ENCODE results near the gene OR4C3. TPM values are rescaled to one million over a fixed set of nuclear protein-coding genes. Genes with fewer than 3 reads are reported as not detected.
"Not testable (repeated sequence)": the region's sequence is repeated elsewhere in the genome, so short reads cannot be mapped to it uniquely, and the experiment has no call there.

OR4C3 gene
- total RNA-seq (2014; rRNA removed; shearing (Covaris generic); ENCODE audit: low replicate concordance) = not detected in 2 replicates

DNA sequence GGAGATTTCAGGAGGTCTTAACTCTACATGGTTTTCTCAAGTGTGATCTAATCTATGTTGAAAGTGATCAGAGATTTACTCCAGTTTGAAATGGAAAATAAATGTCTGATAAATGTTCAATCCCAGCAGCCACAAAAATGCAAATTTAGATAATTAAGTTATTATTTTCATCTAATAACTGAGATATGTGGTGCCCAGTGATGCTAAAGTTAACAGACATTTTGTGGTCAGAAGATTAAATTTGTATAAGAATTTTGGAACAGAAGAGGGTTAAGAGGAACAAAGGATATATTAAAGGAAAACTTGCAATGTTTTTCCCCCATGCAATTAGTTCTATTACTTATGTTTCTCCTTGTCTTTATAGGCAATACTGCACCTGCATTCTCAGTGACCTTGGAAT, at the start of gene OR4C3:
OR4C3 (plus strand) TSS at position 301 of the 400 bp plus-strand sequence. CDS start 102 bp downstream, outside the sequence.
- H3K36me3 ChIP-seq, DNase-seq, H3K27me3 ChIP-seq, H3K4me3 ChIP-seq, H3K9me3 ChIP-seq: not testable (repeated sequence)

DNA sequence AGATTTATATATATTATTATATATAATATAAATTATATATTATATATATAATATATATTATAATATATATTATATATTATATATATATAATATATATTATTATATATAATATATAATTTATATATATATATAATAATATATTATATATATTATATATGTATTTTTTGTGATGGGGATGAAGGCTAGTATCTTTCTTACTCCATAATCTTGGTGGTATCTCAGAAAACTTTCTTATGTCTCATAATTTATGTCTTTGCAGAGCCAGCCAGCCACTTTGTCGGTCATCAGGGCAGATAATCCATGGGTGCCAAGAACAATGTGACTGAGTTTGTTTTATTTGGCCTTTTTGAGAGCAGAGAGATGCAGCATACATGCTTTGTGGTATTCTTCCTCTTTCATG, 18.8 kb upstream of the OR4C3 start, which contains the start of gene OR4S1:
OR4S1 (plus strand) TSS at position 301 of the 400 bp plus-strand sequence; CDS start at position 301, 0 bp downstream.
- no peak within 1 kb of the TSS for H3K4me3 ChIP-seq
- DNase-seq = no peak
- no peaks in the 10 kb centered on the region for H3K9me3 ChIP-seq
- no peaks in the 10 kb centered on the region for H3K36me3 ChIP-seq
- no peaks in the 10 kb centered on the region for H3K27me3 ChIP-seq

DNA sequence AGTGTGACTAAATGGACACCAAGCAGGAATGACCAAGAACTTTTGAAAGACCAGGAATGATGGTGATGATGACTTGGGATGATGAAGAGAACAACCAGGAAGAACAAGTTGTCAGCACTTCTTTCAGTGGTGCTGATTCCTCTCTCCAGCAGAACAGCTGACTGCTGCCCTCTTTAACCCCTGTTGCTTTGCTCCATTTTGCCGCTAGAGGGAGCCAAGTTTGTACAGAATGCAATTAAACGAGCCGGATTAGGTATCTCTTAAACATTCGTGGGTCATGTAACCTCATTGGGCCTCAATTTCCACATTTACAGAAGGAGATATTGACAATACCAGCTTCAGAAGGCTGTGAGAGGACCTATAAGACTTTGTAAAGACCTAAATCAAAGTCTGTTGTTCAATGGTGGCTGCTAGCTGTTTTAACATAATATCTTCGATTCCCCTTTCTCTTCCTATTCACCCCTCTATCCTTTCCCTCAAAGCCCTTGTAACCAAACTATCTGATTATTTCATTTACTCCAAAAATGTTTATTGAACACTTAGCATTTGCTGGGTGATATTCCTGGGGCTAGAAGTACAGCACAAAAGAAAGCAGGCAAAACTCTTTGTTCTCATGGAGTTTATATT, 16.8 kb upstream of the OR4C3 start:
- Histone ChIP-seq H3K27me3 (no peaks in the 10 kb centered on the region), H3K36me3 (no peaks in the 10 kb centered on the region), H3K4me3 (no peak overlapping the region), H3K9me3 (no peaks in the 10 kb centered on the region)
- peak; percentile 38 for DNase-seq

DNA sequence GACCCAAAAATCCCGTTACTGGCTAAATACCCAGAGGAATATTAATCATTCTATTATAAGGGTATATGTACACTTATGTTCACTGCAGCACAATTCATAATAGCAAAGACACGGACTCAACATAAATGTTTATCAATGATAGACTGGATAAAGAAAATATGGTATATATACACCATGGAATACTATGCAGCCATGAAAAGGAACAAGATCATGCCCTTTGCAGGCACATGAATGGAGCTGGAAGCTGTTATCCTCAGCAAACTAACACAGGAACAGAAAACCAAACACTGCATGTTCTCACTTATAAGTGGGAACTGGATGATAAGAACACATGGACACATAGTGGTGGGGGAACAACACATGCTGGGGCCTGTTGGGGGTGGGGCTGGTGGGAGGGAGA, 11.1 kb upstream of the OR4C3 start:
- not testable (repeated sequence) for DNase-seq, H3K9me3 ChIP-seq, H3K36me3 ChIP-seq, H3K27me3 ChIP-seq, H3K4me3 ChIP-seq

DNA sequence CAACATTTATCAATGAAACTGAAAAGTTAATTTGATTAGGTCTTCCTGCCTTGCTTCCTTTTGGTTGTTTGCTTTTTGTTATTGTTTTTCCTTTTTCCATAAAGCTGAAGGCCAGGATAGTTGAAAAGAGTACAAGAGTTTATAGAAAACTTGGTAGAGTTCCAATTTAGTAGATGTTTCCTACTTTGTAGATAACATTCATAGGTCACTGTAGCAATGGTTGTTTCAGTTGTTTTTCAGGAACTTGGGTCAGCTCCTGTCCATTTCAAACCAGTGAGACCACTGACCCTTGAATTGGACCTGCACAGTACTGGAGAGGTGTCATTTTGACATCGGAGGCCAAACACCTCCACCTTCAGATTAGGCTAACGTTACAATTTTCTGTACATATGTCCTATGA, 4.9 kb upstream of the OR4C3 start:
- not testable (repeated sequence) for H3K4me3 ChIP-seq, H3K36me3 ChIP-seq, H3K9me3 ChIP-seq, H3K27me3 ChIP-seq, DNase-seq

DNA sequence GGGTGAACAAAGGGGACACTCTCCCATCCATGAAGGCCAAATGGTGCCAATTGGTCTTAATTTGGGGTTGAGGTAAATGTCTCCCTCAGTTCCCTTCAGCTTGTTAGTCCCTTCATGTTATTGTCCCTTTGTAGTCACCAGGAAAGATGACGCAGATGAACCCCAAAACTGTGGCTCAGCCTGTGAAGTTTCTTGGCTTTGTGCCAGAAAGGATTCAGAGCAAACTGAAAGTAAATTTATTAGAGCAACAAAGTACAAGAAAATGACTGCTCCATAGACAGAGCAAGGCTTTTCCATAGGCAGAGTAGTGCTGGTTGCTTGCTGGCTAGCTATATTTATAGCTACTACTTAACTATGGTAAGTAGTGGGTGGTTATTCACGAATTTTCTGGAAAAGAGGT, 16.7 kb downstream of the OR4C3 start:
- Histone ChIP-seq H3K27me3 (no peaks in the 10 kb centered on the region), H3K36me3 (no peaks in the 10 kb centered on the region), H3K9me3 (no peaks in the 10 kb centered on the region), H3K4me3 (no peak overlapping the region)
- DNase-seq = no peak

DNA sequence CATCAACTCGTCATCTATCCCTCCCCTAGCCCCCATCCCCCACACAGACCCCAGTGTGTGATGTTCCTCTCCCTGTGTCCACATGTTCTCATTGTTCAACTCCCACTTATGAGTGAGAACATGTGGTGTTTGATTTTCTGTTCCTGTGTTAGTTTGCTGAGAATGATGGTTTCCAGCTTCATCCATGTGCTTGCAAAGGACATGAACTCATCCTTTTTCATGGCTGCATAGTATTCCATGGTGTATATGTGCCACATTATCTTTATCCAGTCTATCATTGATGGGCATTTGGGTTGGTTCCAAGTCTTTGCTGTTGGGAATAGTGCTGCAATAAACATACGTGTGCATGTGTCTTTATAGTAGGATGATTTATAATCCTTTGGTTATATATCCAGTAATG, 17.8 kb downstream of the OR4C3 start:
- not testable (repeated sequence) for H3K4me3 ChIP-seq, H3K9me3 ChIP-seq, DNase-seq

DNA sequence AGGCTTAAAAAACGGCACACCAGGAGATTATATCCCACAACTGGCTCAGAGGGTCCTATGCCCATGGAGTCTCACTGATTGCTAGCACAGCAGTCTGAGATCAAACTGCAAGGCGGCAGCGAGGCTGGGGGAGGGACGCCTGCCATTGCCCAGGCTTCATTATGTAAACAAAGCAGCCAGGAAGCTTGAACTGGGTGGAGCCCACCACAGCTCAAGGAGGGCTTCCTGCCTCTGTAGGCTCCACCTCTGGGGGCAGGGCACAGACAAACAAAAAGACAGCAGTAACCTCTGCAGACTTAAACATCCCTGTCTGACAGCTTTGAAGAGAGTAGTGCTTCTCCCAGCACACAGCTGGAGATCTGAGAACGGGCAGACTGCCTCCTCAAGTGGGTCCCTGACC, 21.6 kb downstream of the OR4C3 start:
- H3K36me3 ChIP-seq, DNase-seq, H3K27me3 ChIP-seq, H3K4me3 ChIP-seq, H3K9me3 ChIP-seq: not testable (repeated sequence)

More for the DNA sequence above, 17.8 kb downstream of the OR4C3 start:
- not testable (repeated sequence) for H3K27me3 ChIP-seq, H3K36me3 ChIP-seq

DNA sequence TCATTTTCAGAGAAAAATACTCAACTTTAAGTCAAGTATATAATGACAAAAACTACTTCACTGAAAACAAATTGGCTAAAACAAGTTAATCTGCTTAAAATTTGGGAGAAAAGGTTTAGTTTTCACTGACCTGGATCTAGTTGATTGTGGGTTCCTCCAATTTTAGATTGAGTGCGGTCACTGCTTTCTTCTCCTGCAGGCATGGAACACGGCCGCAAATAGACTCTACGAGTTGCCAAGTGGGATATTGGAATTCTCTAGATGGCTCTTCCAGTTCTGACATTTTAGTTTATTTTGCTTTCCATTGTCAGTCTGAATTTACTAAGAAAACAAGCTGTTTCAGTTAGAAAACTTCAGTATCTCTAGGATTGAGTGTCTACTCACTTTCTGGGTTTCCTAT, 29.3 kb downstream of the OR4C3 start:
- Histone ChIP-seq H3K9me3 (no peaks in the 10 kb centered on the region), H3K36me3 (no peaks in the 10 kb centered on the region), H3K4me3 (no peak overlapping the region), H3K27me3 (no peaks in the 10 kb centered on the region)
- no peak for DNase-seq

DNA sequence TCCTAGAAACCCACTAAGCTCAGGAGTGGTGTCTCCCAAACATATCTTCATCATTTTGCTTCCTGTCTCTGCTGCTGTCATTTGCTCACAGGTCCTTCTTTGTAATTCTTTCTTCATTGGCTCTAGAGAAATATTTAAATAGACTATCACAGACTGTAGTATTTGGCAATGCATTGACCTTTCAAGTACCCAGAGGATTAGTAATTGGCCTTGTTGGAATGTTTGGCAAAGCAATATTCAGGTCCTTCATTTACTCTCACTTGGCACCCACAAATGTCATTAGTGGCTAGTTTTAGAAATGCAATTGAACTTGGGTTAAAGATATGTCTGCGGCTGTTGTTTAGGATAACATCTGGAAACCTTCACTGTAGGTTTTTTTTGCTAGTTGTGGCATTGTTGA, 30.0 kb downstream of the OR4C3 start:
- H3K27me3 ChIP-seq = no peaks in the 10 kb centered on the region
- no peak for DNase-seq

DNA sequence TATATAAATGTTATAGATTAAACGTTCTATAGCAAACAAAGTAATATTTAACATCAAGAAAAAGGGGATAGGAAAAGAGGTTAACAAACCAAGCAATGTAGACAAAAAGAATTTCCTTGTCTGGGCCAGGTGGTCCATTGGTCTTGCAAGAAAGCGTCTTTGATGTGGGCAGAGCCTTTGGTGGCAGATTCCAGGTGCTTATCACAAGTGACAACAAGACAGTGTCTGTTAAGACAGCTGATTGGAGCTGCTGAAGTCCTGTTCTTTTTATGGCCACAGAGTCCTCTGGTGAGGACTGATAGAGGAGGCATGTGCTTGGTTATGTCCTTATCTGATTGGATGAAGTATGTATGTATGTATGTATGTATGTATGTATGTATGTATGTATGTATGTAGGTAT, 36.6 kb downstream of the OR4C3 start:
- H3K36me3 ChIP-seq, DNase-seq, H3K4me3 ChIP-seq, H3K27me3 ChIP-seq, H3K9me3 ChIP-seq: not testable (repeated sequence)

More for the DNA sequence above, 30.0 kb downstream of the OR4C3 start:
- no peak overlapping the region for H3K4me3 ChIP-seq
- no peaks in the 10 kb centered on the region for H3K9me3 ChIP-seq
- no peaks in the 10 kb centered on the region for H3K36me3 ChIP-seq

DNA sequence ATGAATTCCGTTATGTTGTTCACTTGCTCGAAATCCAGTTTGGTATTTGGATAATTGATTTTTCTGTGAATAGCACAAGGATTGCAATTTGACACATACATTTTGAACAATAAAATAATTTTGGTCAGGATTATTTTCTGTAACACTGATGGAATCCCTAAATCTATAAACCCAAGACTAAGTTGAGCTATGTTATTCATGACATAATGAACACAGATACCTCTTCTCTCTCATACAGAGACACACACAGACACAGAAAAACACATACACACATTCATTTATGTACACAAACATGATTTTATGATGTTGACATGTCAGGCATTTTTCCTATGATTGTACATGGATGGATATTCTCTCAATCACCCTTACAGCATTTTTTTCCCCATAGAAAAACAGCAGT, 41.6 kb downstream of the OR4C3 start, which contains the start of gene OR4C5:
OR4C5 (minus strand) TSS at position 101 of the 400 bp plus-strand sequence; CDS start at position 101, 0 bp downstream.
- Histone ChIP-seq H3K4me3 (no peak within 1 kb of the TSS), H3K27me3 (no peaks in the 10 kb centered on the region), H3K9me3 (no peaks in the 10 kb centered on the region), H3K36me3 (no peaks in the 10 kb centered on the region)
- DNase-seq = no peak

Other genes with a start within 250 kb of the OR4C3 start
- not detected in 2 replicates for gene OR4B1, start 108.1 kb upstream of the OR4C3 start, total RNA-seq (2014; rRNA removed; shearing (Covaris generic); ENCODE audit: low replicate concordance)
- 0.49 TPM in 1 of 2 replicates, not detected in the other for gene OR4X2, start 79.8 kb upstream of the OR4C3 start, total RNA-seq (2014; rRNA removed; shearing (Covaris generic); ENCODE audit: low replicate concordance)
- not detected in 2 replicates for gene OR4X1, start 61.1 kb upstream of the OR4C3 start, total RNA-seq (2014; rRNA removed; shearing (Covaris generic); ENCODE audit: low replicate concordance)
- gene OR4S1, start 18.7 kb upstream of the OR4C3 start, total RNA-seq (2014; rRNA removed; shearing (Covaris generic); ENCODE audit: low replicate concordance) = not detected in 2 replicates
- not detected in 2 replicates for gene OR4C5, start 41.5 kb downstream of the OR4C3 start, total RNA-seq (2014; rRNA removed; shearing (Covaris generic); ENCODE audit: low replicate concordance)
- not detected in 2 replicates for gene OR4A47, start 163.9 kb downstream of the OR4C3 start, total RNA-seq (2014; rRNA removed; shearing (Covaris generic); ENCODE audit: low replicate concordance)